ENCODE results near the gene RND1.

DNA sequence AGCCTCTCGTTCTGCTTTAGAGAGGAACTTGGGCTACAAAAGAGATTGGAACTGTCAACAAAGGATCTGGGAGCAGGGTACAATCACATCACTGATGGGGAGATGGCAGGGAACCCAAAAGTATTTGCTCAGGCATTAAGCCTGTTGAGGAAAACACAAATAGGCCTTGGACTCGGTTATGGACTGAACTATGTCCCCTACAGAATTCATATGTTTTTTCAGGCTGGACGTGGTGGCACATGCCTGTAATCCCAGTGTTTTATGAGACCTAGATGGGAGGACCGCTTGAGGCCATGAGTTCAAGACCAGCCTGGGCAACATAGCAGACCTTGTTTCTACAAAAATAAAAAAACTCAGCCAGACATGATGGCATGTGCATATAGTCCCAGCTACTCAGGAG lies 27.6 kb downstream of the RND1 start:
- no peak for TF ChIP-seq RAD21 (conservative IDR thresholded peaks at IDR 0.05 in 1 of 2, IDR thresholded peaks at IDR 0.05 in 1 of 2)
- TF ChIP-seq, protein P1, sequence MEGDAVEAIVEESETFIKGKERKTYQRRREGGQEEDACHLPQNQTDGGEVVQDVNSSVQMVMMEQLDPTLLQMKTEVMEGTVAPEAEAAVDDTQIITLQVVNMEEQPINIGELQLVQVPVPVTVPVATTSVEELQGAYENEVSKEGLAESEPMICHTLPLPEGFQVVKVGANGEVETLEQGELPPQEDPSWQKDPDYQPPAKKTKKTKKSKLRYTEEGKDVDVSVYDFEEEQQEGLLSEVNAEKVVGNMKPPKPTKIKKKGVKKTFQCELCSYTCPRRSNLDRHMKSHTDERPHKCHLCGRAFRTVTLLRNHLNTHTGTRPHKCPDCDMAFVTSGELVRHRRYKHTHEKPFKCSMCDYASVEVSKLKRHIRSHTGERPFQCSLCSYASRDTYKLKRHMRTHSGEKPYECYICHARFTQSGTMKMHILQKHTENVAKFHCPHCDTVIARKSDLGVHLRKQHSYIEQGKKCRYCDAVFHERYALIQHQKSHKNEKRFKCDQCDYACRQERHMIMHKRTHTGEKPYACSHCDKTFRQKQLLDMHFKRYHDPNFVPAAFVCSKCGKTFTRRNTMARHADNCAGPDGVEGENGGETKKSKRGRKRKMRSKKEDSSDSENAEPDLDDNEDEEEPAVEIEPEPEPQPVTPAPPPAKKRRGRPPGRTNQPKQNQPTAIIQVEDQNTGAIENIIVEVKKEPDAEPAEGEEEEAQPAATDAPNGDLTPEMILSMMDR (IDR thresholded peaks at IDR 0.05), result no peak
- TF ChIP-seq ZFP36 (IDR thresholded peaks at IDR 0.05; ENCODE audit: borderline replicate concordance, partially characterized antibody), result no peak
- no peak for TF ChIP-seq SMC3 (IDR thresholded peaks at IDR 0.05)
- TF ChIP-seq POLR2A (IDR thresholded peaks at IDR 0.05; ENCODE audit: low read length), result no peak
- TF ChIP-seq, protein P2, sequence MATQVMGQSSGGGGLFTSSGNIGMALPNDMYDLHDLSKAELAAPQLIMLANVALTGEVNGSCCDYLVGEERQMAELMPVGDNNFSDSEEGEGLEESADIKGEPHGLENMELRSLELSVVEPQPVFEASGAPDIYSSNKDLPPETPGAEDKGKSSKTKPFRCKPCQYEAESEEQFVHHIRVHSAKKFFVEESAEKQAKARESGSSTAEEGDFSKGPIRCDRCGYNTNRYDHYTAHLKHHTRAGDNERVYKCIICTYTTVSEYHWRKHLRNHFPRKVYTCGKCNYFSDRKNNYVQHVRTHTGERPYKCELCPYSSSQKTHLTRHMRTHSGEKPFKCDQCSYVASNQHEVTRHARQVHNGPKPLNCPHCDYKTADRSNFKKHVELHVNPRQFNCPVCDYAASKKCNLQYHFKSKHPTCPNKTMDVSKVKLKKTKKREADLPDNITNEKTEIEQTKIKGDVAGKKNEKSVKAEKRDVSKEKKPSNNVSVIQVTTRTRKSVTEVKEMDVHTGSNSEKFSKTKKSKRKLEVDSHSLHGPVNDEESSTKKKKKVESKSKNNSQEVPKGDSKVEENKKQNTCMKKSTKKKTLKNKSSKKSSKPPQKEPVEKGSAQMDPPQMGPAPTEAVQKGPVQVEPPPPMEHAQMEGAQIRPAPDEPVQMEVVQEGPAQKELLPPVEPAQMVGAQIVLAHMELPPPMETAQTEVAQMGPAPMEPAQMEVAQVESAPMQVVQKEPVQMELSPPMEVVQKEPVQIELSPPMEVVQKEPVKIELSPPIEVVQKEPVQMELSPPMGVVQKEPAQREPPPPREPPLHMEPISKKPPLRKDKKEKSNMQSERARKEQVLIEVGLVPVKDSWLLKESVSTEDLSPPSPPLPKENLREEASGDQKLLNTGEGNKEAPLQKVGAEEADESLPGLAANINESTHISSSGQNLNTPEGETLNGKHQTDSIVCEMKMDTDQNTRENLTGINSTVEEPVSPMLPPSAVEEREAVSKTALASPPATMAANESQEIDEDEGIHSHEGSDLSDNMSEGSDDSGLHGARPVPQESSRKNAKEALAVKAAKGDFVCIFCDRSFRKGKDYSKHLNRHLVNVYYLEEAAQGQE (IDR thresholded peaks at IDR 0.05), result no peak
- no peak for TF ChIP-seq EP300 (IDR thresholded peaks at IDR 0.05)
